Measurements from ENCODE around the gene RFNG.

RFNG gene

GRCh38 chr17:82006468-82007227, 45.0 kb downstream of the RFNG start:
- H3K36me3 ChIP-seq (ENCODE audit: control insufficient read depth, insufficient read depth, low read length), result no peaks in the 10 kb centered on the region; the same call in 1 of the 2 replicates
- no peak overlapping the region for H3K27ac ChIP-seq (ENCODE audit: low read depth, low read length)
- H3K9ac ChIP-seq (ENCODE audit: low read length), result no peak overlapping the region
- peaks cover 5% of the 10 kb centered on the region; the same call in 1 of the 2 replicates for H3K4me1 ChIP-seq (ENCODE audit: control insufficient read depth, insufficient read depth, low read length)
- no peaks in the 10 kb centered on the region for H3K27me3 ChIP-seq (ENCODE audit: control insufficient read depth, insufficient read depth, low read length)
- no peak overlapping the region for H3K4me3 ChIP-seq (ENCODE audit: low read depth, low read length)
- H3K9me3 ChIP-seq (ENCODE audit: control insufficient read depth, insufficient read depth, low read depth, low read length), result no peaks in the 10 kb centered on the region

DNA sequence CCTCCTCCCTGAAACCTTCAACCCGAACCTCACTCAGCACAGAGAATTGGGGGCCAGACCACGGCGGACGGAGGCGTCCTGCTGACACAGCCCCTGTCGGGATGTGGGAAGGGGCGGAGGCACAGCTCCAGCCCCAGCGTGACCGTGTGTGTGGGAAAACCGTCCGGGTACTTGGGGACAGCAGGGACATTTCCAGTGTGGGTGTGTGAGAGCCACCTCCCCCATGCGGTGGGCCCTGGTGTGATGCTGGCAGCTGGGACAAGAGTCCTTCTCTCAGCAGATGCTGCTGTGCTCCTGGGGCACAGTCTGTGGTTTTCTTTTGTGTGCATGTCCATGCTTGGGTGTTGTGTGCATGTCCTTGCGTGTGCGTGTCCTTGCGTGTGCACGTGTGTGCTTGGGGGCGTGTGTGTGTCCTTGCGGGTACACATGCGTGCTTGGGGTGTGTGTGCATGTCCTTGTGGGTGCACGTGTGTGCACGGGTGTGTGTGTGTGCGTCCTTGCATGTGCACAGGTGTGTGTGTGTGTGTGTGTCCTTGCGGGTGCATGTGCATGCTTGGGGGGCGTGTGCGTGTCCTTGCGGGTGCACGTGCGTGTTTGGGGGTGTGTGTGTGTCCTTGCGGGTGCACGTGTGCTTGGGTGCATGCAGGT, 45.8 kb downstream of the RFNG start:
- Histone ChIP-seq H3K9ac (ENCODE audit: low read length) (no peak overlapping the region), H3K36me3 (ENCODE audit: control insufficient read depth, insufficient read depth, low read length) (no peaks in the 10 kb centered on the region), H3K4me1 (ENCODE audit: control insufficient read depth, insufficient read depth, low read length) (peaks cover 5% of the 10 kb centered on the region; the same call in 1 of the 2 replicates), H3K27ac (ENCODE audit: low read depth, low read length) (no peak overlapping the region), H3K27me3 (ENCODE audit: control insufficient read depth, insufficient read depth, low read length) (no peaks in the 10 kb centered on the region), H3K9me3 (ENCODE audit: control insufficient read depth, insufficient read depth, low read depth, low read length) (no peaks in the 10 kb centered on the region), H3K4me3 (ENCODE audit: low read depth, low read length) (no peak overlapping the region)

DNA sequence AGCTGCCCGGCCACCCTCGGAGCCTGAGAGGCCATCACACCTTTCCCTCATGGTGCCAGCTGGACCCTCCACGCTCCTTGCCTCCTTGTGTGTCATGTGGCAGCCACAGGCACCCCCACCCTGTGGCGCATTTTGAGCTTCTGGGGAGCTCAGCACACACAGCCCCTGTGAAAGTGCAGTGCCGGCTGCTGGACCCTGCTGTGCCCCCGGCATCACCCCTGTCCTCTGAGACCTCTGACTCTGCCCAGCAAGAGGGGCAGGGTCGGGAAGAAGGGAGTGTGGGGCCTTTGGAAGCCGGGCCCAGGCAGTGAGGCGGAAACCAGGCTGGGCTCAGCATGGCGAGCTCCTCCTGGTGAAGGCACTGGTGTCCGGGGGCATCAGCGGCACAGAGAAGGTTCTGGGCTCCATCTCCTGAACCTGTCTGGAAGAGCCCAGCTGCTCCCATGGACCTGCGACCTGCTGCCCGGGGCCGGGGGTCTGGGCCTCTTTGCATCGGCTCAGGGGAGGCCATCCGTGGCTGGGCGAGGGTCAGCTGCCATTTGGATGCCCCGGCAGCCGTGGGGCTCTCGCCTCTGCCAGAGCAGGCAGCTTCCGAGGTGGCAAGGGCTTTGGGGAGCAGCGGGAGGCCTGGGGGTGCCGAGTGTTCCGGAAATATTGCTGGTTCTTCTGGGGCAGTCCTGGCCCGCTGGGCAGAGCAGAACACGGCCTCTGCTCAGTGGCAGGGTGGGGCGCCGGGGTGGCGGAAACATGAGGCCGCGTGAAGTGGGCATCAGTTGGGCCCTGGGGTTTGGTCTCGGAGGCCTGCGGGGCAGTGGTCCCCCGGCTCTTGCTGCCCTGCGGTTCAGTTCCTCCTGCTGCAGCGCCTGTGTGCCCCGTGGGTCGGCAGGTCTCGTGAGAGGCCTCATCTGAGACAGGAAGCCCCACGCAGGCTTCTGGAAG, 46.8 kb downstream of the RFNG start:
- Histone ChIP-seq H3K27ac (ENCODE audit: low read depth, low read length) (no peak overlapping the region), H3K9ac (ENCODE audit: low read length) (no peak overlapping the region), H3K4me1 (ENCODE audit: control insufficient read depth, insufficient read depth, low read length) (peaks cover 5% of the 10 kb centered on the region; the same call in 1 of the 2 replicates)

DNA sequence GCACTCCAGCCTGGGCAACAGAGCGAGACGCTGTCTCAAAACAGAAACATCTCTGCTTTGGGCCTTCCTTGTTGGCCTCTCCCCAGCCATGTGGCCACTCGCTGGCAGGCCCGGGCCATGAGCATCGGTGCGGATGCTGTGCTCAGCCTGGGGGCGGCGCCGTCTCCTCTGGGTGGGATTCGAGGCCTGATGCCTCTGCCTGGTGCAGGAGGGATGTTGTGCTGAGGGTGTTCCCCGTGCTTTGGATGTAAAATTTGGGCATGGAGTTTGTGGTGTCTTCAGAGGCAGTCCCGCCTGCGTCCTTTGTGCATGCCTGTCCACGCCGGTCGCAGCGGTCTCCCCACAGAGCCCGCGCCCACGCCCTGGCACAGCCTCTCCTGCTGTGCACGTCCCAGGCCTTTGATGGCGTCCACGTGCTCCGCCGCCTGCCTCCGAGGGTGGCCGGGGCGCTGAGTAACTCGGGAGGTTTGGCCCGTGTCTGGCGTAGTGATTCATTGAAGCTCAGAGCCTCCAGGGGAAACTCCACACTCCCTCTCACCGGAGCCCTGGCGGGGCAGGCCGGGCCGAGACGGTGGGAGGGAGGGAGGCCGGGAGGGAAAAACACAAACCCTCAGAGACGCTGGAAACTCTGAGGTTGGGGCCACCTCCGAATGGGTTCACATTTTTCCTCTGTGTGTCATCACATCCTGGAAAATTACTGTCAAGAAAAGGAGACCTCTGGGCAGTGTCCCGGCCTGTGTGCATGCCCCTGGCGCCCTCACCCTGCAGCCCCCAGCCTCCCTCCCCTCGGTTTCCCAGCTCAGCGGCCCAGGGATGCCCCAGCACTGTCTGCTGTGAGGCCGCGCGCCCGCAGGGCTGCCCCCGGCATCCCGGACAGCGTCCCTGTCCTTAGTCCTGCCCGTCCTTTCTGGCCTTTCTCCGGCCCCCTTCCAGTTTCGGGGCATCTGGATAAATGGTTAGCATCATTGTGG, 47.9 kb downstream of the RFNG start:
- Histone ChIP-seq H3K9ac (ENCODE audit: low read length) (peak overlapping the region; percentile 58), H3K4me3 (ENCODE audit: low read depth, low read length) (no peak overlapping the region), H3K4me1 (ENCODE audit: control insufficient read depth, insufficient read depth, low read length) (peaks cover 5% of the 10 kb centered on the region; the same call in 1 of the 2 replicates), H3K27ac (ENCODE audit: low read depth, low read length) (peak overlapping the region; percentile 61; the same call in 1 of the 2 replicates), H3K9me3 (ENCODE audit: control insufficient read depth, insufficient read depth, low read depth, low read length) (no peaks in the 10 kb centered on the region), H3K27me3 (ENCODE audit: control insufficient read depth, insufficient read depth, low read length) (no peaks in the 10 kb centered on the region), H3K36me3 (ENCODE audit: control insufficient read depth, insufficient read depth, low read length) (no peaks in the 10 kb centered on the region; the same call in 1 of the 2 replicates)

More for the DNA sequence above, 46.8 kb downstream of the RFNG start:
- no peaks in the 10 kb centered on the region for H3K27me3 ChIP-seq (ENCODE audit: control insufficient read depth, insufficient read depth, low read length)
- H3K9me3 ChIP-seq (ENCODE audit: control insufficient read depth, insufficient read depth, low read depth, low read length), result no peaks in the 10 kb centered on the region
- H3K36me3 ChIP-seq (ENCODE audit: control insufficient read depth, insufficient read depth, low read length), result no peaks in the 10 kb centered on the region
- H3K4me3 ChIP-seq (ENCODE audit: low read depth, low read length), result no peak overlapping the region

DNA sequence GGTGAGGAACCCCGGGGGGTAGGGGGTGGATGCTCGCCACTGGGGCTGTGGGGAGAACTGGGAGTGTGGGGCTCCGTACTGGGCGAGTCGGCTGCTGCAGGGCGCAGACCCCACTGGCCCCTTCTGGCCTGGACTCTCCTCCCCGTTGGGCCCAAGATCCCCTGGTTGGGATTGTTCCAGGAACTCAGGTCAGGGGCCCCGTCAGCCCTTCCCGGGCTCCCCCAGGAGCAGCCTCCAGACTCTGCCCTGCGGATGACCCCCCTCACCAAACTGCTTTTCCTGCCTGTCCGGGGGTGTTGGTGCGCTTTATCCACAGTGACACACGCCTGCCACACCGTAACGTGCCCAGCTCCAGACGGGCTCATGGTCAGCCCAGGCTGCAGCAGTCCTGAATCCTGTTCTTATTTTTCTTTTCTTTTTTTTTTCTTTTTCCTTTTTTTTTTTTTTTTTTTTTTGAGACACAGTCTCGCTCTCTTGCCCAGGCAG, 50.0 kb downstream of the RFNG start:
- Histone ChIP-seq H3K36me3 (ENCODE audit: control insufficient read depth, insufficient read depth, low read length) (peaks cover 6% of the 10 kb centered on the region), H3K27me3 (ENCODE audit: control insufficient read depth, insufficient read depth, low read length) (no peaks in the 10 kb centered on the region), H3K9ac (ENCODE audit: low read length) (no peak overlapping the region), H3K4me1 (ENCODE audit: control insufficient read depth, insufficient read depth, low read length) (peaks cover 5% of the 10 kb centered on the region; the same call in 1 of the 2 replicates), H3K27ac (ENCODE audit: low read depth, low read length) (0 out of 2 replicates have a peak overlapping the region, but pooled peaks have one; percentile 47), H3K9me3 (ENCODE audit: control insufficient read depth, insufficient read depth, low read depth, low read length) (no peaks in the 10 kb centered on the region), H3K4me3 (ENCODE audit: low read depth, low read length) (no peak overlapping the region)

DNA sequence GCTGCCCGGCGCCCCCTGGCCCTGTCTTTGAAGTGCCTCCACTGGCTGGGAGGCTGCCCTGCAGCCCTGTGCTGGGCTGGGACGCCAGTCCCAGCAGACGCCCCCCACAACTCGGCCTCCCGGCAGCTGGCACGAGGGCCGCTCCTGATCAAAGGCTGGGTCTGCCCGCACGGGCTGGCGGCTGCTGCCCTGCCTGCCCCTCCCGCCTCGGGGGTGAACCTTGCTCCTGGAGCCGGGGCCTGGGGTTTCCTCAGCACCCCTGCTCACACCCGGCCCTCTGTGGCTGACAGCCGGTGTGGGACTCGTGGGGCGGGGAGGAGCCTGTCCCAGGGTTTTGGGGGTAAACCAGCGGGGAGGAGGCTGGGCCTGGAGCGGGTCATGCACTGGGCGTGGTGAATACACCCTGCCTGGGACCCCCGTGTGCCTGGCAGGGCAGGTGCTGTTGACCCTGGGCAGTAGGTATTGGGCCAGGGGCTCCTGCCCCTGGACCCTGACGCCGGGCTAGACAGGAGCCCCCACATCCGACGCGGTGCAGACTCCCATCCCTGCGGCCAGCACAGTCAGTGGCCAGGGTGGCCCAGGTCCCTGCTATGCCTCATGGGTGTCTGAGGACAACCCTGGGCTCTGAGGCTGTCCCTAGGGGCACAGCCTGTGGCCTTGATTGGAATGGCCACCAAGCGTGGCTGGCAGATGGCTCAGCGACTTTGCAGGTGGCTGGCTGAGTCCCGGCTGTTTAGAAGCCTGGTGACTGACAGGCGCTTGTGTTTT, 50.6 kb downstream of the RFNG start:
- Histone ChIP-seq H3K9me3 (ENCODE audit: control insufficient read depth, insufficient read depth, low read depth, low read length) (no peaks in the 10 kb centered on the region), H3K27ac (ENCODE audit: low read depth, low read length) (0 out of 2 replicates have a peak overlapping the region, but pooled peaks have one; percentile 47), H3K4me3 (ENCODE audit: low read depth, low read length) (no peak overlapping the region), H3K4me1 (ENCODE audit: control insufficient read depth, insufficient read depth, low read length) (peaks cover 5% of the 10 kb centered on the region; the same call in 1 of the 2 replicates), H3K9ac (ENCODE audit: low read length) (no peak overlapping the region), H3K36me3 (ENCODE audit: control insufficient read depth, insufficient read depth, low read length) (peaks cover 6% of the 10 kb centered on the region), H3K27me3 (ENCODE audit: control insufficient read depth, insufficient read depth, low read length) (no peaks in the 10 kb centered on the region)

DNA sequence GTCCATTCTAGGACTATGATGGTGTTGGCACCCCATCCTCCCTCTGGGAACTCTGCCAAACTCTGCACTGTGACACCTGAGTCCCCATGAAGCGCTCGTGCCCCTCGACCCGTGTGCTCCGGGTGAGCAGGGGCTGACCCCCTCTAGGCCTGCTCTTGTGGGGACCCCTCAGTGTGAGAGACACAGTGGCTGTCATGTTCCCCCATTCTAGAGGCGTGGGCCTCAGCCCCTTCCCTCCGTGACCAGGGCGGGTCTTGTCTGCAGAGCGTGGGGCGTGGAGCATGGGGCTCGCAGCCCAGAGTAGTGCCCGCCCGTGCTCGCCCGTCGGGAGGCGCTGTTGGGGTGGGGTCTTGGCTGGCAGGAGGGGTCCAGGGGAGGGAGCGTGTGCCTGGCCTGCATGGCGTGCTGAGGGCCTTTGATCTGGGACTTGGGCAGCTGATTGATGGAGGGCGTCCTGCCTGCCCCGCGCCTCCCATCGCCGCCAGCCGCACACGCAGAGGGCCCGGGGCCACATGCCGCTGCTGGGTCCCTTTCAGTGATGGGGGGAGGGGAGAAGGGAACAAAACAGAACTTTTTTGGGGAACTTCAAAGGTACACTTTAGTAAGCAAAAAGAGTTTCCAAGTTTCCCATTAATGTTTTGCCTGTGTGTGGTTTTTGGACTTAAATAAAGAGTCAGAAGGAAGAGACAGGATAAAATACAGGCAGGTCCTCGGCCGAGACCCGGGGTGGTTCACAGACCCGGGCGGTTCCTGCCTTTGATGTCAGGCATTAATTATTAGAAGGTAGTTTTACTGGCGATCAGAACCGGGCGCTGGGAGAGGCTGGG, 51.4 kb downstream of the RFNG start:
- Histone ChIP-seq H3K4me1 (ENCODE audit: control insufficient read depth, insufficient read depth, low read length) (peaks cover 5% of the 10 kb centered on the region; the same call in 1 of the 2 replicates), H3K36me3 (ENCODE audit: control insufficient read depth, insufficient read depth, low read length) (peaks cover 6% of the 10 kb centered on the region), H3K4me3 (ENCODE audit: low read depth, low read length) (no peak overlapping the region), H3K9me3 (ENCODE audit: control insufficient read depth, insufficient read depth, low read depth, low read length) (no peaks in the 10 kb centered on the region), H3K27me3 (ENCODE audit: control insufficient read depth, insufficient read depth, low read length) (no peaks in the 10 kb centered on the region), H3K27ac (ENCODE audit: low read depth, low read length) (no peak overlapping the region; the same call in 1 of the 2 replicates), H3K9ac (ENCODE audit: low read length) (no peak overlapping the region)

DNA sequence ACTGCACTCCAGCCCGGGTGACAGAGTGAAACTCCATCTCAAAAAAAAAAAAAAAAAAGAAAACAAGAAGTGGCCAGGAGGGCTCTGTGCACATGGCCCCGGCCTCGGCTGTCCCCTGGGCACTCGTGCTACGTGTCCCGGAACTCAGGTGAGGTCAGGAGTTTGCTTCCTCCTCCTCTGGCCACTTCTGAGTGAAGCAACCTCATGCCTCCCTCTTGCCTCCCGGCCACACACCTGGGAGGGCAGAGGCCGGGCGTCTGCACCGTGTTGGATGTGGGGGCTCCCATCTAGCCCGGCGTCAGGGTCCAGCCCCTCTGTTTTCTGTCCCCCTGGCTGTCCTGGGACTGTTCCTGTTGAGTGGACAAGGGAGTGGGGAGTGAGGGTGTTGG, 52.0 kb downstream of the RFNG start:
- H3K4me3 ChIP-seq (ENCODE audit: low read depth, low read length), result no peak overlapping the region
- no peak overlapping the region for H3K9ac ChIP-seq (ENCODE audit: low read length)
- H3K27me3 ChIP-seq (ENCODE audit: control insufficient read depth, insufficient read depth, low read length), result no peaks in the 10 kb centered on the region
- no peak overlapping the region; the same call in 1 of the 2 replicates for H3K27ac ChIP-seq (ENCODE audit: low read depth, low read length)
- H3K4me1 ChIP-seq (ENCODE audit: control insufficient read depth, insufficient read depth, low read length), result peaks cover 5% of the 10 kb centered on the region; the same call in 1 of the 2 replicates
- H3K9me3 ChIP-seq (ENCODE audit: control insufficient read depth, insufficient read depth, low read depth, low read length), result no peaks in the 10 kb centered on the region
- peaks cover 6% of the 10 kb centered on the region for H3K36me3 ChIP-seq (ENCODE audit: control insufficient read depth, insufficient read depth, low read length)
